GM23248 (cell line): ENCODE measurements around the gene ENTPD3.

Experiments used
- EZH2 ChIP-seq: fragments of 200-600 bp; sonication (generic); IDR thresholded peaks from 2 replicates; pipeline ENCODE4 v1.6.1; 2018; ENCODE audit warnings: antibody characterized with exemption, mild to moderate bottlenecking; ENCODE audit not compliant: insufficient read depth, poor library complexity, severe bottlenecking
- EZH2phosphoT487 ChIP-seq: fragments of 200-600 bp; sonication (generic); IDR thresholded peaks from 2 replicates; pipeline ENCODE4 v1.6.1; 2018; ENCODE audit warnings: antibody characterized with exemption, moderate library complexity, mild to moderate bottlenecking, low read depth; ENCODE audit not compliant: insufficient read depth

GRCh38 chr3:40468018-40468417 is 81.0 kb downstream of the ENTPD3 start:
- no peak for TF ChIP-seq EZH2phosphoT487
- TF ChIP-seq EZH2 = no peak
